ENCODE measurements around the gene KCNQ1. TPM values are rescaled to one million over a fixed set of nuclear protein-coding genes. Genes with fewer than 3 reads are reported as not detected.

Gene KCNQ1
- total RNA-seq, 1 experiment from 2014 or later = 2.5 TPM

GRCh38 chr11:2507945-2508749 lies 63.3 kb downstream of the KCNQ1 start:
- Mint-ChIP-seq H3K4me3 (no peak overlapping the region), H3K27ac (no peak overlapping the region), H3K9me3 (no peaks in the 10 kb centered on the region), H3K27me3 (ENCODE audit: low read depth) (peaks cover 81% of the 10 kb centered on the region), H3K4me1 (no peaks in the 10 kb centered on the region), H3K36me3 (no peaks in the 10 kb centered on the region)
- POLR2A ChIA-PET = no interaction called here
- TF ChIP-seq ZBTB21 (CRISPR knock-in tag; IDR thresholded peaks at IDR 0.05; ENCODE audit: borderline replicate concordance) (no peak), EMX1 (CRISPR knock-in tag; IDR thresholded peaks at IDR 0.05) (no peak), NR3C1 (CRISPR knock-in tag; conservative IDR thresholded peaks at IDR 0.05; ENCODE audit: low read depth) (no peak), MLX (CRISPR knock-in tag; IDR thresholded peaks at IDR 0.05) (no peak), FOXP4 (CRISPR knock-in tag; IDR thresholded peaks at IDR 0.05) (no peak), ZMAT4 (CRISPR knock-in tag; IDR thresholded peaks at IDR 0.05) (no peak)
- DNase-seq (ENCODE audit: low spot score) (no peak), ATAC-seq (no peak)
- CTCF ChIA-PET = interaction anchor here (1.0 to 1.3 kb wide), 3 partner anchors 25 to 203 kb away, joined by 3 to 5 read pairs (median 4); no protein-coding TSS in a partner anchor

- TF ChIP-seq TP53 (CRISPR knock-in tag; IDR thresholded peaks at IDR 0.05) (no peak), FOXP1 (CRISPR knock-in tag; IDR thresholded peaks at IDR 0.05; ENCODE audit: borderline replicate concordance) (no peak), CBFB (CRISPR knock-in tag; IDR thresholded peaks at IDR 0.05; ENCODE audit: low read depth) (no peak), HMGA2 (CRISPR knock-in tag; IDR thresholded peaks at IDR 0.05) (no peak), ZNF263 (CRISPR knock-in tag; IDR thresholded peaks at IDR 0.05; ENCODE audit: low read depth) (no peak), KAT7 (CRISPR knock-in tag; IDR thresholded peaks at IDR 0.05; ENCODE audit: borderline replicate concordance) (no peak), CREM (CRISPR knock-in tag; IDR thresholded peaks at IDR 0.05) (no peak)
- H3K27ac Mint-ChIP-seq = no peak overlapping the region
- POLR2A ChIA-PET = no interaction called here
- CTCF ChIA-PET = interaction anchor here (1.0 to 1.2 kb wide), 2 partner anchors 24 to 88 kb away, joined by 4 to 5 read pairs; no protein-coding TSS in a partner anchor
- no peak for ATAC-seq
- no peak for DNase-seq (ENCODE audit: low spot score)
- H3K36me3 Mint-ChIP-seq = no peaks in the 10 kb centered on the region
- peaks cover 78% of the 10 kb centered on the region for H3K27me3 Mint-ChIP-seq (ENCODE audit: low read depth)
- H3K4me3 Mint-ChIP-seq = no peak overlapping the region
- no peaks in the 10 kb centered on the region for H3K4me1 Mint-ChIP-seq
- H3K9me3 Mint-ChIP-seq = no peaks in the 10 kb centered on the region
Observed at GRCh38 chr11:2508793-2509192, 64.0 kb downstream of the KCNQ1 start.

- Mint-ChIP-seq H3K36me3 (no peaks in the 10 kb centered on the region), H3K27me3 (ENCODE audit: low read depth) (peaks cover 70% of the 10 kb centered on the region), H3K4me3 (no peak overlapping the region), H3K9me3 (no peaks in the 10 kb centered on the region), H3K27ac (no peak overlapping the region), H3K4me1 (no peaks in the 10 kb centered on the region)
- ChIA-PET POLR2A (interaction anchor here (0.6 to 0.7 kb wide), 2 partner anchors 10 to 51 kb away, joined by 3 read pairs; no protein-coding TSS in a partner anchor), CTCF (interaction anchor here (1.0 to 1.2 kb wide), 2 partner anchors 24 to 89 kb away, joined by 4 to 5 read pairs; no protein-coding TSS in a partner anchor)
- ATAC-seq = no peak
- DNase-seq (ENCODE audit: low spot score) = no peak
- TF ChIP-seq ZNF317 (CRISPR knock-in tag; IDR thresholded peaks at IDR 0.05; ENCODE audit: borderline replicate concordance, low read depth) (no peak), ZNF263 (CRISPR knock-in tag; IDR thresholded peaks at IDR 0.05; ENCODE audit: low read depth) (no peak), ERG (CRISPR knock-in tag; IDR thresholded peaks at IDR 0.05) (no peak), CREB1 (CRISPR knock-in tag; IDR thresholded peaks at IDR 0.05) (no peak), FOXJ3 (CRISPR knock-in tag; IDR thresholded peaks at IDR 0.05; ENCODE audit: borderline replicate concordance) (no peak), FOXK1 (CRISPR knock-in tag; IDR thresholded peaks at IDR 0.05) (no peak), ZNF532 (CRISPR knock-in tag; IDR thresholded peaks at IDR 0.05; ENCODE audit: borderline replicate concordance) (no peak)
Observed at GRCh38 chr11:2509481-2510001, 64.7 kb downstream of the KCNQ1 start.

Data from WTC11 (cell line).